Posterior vena cava (tissue), 2 donors: ENCODE data around the gene PIGR. TPM values are rescaled to one million over a fixed set of nuclear protein-coding genes. Genes with fewer than 3 reads are reported as not detected.
"Not testable (repeated sequence)": the region's sequence is repeated elsewhere in the genome, so short reads cannot be mapped to it uniquely, and the experiment has no call there.

ENCODE experiments used
- DNase-seq: peaks from one replicate; pipeline ENCODE4 v3.0.0-alpha.2; 2020; ENCODE audit warnings: low spot score
- intact Hi-C, 2 donors: fragments of 100-400 bp; cut with DNase I; formaldehyde crosslinking; loops; one replicate each; pipeline versions ENCODE4 v1.14.1 to v1.14.2; 2022 to 2023
- total RNA-seq, 2 donors: library from RNA; stranded (reverse); fragmentation: NEBNext Ultra II Directional; extraction: Animal tissue kit (Norgen Biotek cat#: 25700); gene quantifications; one replicate each; pipeline ENCODE4 v1.2.1, GENCODE V29; 2021
- donor health status: DM: yes; HTN: yes; CAD: no.
- donor health status: DM: yes; HTN: yes; CAD: no.

Gene PIGR
- total RNA-seq, 2 donors from 2014 or later = 0.33 to 0.79 TPM

- no peak for DNase-seq
- intact Hi-C loops = no loop called here
Measured at GRCh38 chr1:206940588-206940936, 5.7 kb downstream of the PIGR start.

- intact Hi-C loops = no loop called here
- no peak for DNase-seq
Measured at GRCh38 chr1:206939841-206940587, 6.3 kb downstream of the PIGR start.

DNA sequence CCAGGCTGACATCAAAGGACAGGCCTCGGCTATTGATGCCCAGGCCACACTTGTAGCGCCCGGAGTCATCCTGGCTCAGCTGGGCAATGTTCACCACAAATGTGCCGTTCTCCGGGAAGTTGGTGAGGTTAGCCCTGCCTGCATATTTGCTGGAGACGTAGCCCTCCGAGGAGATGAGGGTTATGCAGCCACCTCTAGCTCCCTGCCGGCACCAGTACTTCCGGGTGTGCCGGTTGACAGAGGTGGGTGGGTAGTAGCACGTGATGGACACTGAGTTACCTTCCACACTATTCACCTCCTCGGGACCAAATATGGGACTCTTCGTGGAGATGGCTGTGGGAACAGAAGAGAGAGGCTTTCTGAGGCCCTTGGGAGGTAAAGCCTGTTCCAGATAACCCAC, 7.1 kb downstream of the PIGR start:
- no peak for DNase-seq
- intact Hi-C loops = no loop called here

- DNase-seq = no peak
- intact Hi-C loops = no loop called here
Measured at GRCh38 chr1:206937425-206937824, 8.8 kb downstream of the PIGR start.

DNA sequence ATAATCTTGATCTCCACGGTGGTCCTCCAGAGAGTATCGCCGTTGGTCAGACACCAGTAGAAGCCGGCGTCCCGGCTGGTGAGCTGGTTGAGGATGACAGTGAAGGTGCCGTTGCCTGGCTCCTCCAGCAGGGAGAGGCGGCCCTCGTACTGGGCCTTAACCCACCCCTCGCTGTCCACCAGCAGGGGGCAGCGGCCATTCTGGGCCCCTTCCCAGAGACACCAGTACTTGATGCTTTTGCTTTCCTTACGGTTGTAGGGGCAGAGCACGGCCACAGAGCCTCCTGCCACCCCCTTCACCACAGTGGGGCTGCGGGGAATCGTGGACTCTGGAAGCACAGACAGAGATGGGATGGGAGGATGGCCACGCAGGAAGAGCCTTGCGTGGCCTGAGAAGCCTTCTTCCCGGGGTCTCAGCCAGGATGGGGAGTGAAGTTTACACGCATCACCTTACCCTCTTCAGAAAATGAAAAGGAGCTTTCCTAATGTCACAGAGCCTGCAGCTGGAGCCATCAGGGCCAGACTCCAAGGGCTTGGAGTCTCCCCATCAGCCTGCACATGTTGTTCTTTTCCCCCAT, 10.7 kb downstream of the PIGR start:
- peak; percentile 82 for DNase-seq

DNA sequence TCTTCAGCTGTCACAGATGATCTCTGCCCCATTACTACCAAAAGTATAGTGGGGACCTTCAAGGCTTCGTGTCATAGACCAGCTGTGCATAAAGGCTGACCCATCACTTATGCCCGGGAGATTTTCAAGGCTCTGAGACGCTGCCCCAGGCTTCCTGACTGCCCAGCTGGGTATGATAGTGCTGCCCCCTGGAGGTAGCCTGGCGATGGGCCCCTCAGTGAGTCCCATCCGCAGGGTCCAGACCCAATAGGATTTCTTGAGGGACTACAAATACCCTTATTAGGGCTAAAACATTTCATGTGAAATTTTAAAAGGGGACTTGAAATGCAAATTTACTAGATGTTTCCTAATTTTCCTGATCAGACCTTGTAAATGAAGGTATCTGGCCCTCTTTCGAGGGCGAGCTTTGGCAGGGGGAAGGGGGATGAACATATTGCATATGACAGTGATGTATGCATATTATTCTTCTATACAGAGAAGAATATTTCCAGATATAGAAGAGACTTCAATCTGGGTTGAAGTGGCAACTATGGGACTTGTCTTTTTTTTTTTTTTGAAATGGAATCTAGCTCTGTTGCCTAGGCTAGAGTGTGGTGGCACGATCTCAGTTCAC, 12.8 kb downstream of the PIGR start:
- peak; percentile 81 for DNase-seq
- intact Hi-C loops = no loop called here

More for the DNA sequence above, 10.7 kb downstream of the PIGR start:
- intact Hi-C loops = loop anchor here in 1 of 2 donors (1.0 kb wide), 1 partner anchor 45 kb away; no protein-coding TSS in a partner anchor

GRCh38 chr1:206932177-206932576, 14.1 kb downstream of the PIGR start:
- intact Hi-C loops = no loop called here
- DNase-seq = peak; percentile 44

DNA sequence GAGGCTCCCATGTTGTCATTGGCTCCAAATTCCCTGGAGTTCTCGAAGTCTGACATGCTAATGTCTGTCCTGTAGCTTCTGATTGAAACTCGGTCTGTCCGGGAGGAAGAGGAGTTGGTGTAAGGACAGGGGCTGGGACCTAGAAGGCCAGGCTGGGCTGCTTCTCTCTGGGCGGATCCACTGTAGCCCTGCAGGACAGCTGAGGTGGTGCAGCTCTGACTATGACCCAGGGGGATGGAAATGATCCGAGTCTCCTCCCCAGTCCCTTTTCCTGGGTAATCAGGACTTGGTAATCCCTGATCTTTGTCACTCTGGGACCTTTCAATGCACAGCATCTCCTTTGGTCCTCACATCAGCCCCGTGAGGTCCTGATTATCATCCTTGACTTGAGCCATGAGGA, 14.6 kb downstream of the PIGR start:
- peak; percentile 9 for DNase-seq
- intact Hi-C loops = no loop called here

DNA sequence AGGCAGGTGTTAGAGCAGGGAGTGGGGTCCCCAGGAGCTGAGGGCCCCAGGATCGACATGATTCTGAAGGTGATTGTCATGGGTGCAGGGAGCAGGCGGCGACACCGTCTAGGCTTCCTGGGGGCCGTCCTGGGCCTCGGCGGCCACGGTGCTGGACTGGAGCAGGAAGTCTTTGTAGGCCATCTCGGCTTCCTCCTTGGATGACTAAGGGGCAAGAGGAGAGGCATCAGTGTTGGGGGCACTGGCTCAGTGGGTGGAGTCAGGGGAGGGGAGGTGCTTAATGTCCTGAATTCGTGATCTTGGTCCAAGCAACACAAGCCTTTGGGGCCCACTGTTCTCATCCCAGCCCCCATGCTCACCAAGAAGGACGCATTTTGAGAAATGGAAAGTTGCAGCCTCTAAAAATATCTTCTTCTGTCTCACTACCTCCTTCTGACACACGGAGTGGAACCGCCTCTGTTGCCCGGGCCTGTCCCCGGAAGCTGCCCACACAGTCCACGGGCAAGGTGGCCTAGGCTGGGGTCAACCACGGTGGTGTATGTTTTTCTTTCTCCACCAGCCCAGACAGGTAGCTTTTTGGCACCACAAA, 16.0 kb downstream of the PIGR start:
- peak; percentile 76 for DNase-seq
- intact Hi-C loops = no loop called here

DNA sequence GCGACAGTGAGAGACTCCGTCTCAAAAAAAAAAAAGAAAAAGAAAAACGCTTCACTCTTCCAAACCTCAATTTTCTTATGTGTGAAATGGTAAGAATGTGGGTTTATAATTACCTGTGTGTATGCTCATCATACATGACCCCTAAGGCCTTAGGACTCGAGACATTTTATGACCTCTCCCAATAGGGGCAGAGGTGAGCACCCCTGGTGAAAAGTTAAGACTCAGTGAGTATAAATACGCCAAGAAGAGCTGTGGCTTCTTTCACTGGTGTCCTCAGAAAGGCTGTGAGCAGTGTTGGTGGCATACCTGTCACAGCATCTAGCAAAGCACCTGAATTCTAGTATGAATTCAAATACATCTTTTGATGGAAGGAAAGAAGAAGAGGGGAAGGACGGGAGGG, 16.7 kb downstream of the PIGR start:
- intact Hi-C loops = no loop called here

GRCh38 chr1:206926286-206926685, 20.0 kb downstream of the PIGR start:
- intact Hi-C loops = no loop called here

More for the DNA sequence above, 16.7 kb downstream of the PIGR start:
- no peak for DNase-seq

GRCh38 chr1:206925106-206925736, 21.0 kb downstream of the PIGR start:
- peak; percentile 81 for DNase-seq

More at GRCh38 chr1:206926286-206926685, 20.0 kb downstream of the PIGR start:
- no peak for DNase-seq

GRCh38 chr1:206924592-206925105, 21.6 kb downstream of the PIGR start:
- intact Hi-C loops = no loop called here
- peak; percentile 26 for DNase-seq

More at GRCh38 chr1:206925106-206925736, 21.0 kb downstream of the PIGR start:
- intact Hi-C loops = no loop called here

- DNase-seq = peak; percentile 58
- intact Hi-C loops = not testable (repeated sequence)
Measured at GRCh38 chr1:206923961-206924557, 22.2 kb downstream of the PIGR start.

DNA sequence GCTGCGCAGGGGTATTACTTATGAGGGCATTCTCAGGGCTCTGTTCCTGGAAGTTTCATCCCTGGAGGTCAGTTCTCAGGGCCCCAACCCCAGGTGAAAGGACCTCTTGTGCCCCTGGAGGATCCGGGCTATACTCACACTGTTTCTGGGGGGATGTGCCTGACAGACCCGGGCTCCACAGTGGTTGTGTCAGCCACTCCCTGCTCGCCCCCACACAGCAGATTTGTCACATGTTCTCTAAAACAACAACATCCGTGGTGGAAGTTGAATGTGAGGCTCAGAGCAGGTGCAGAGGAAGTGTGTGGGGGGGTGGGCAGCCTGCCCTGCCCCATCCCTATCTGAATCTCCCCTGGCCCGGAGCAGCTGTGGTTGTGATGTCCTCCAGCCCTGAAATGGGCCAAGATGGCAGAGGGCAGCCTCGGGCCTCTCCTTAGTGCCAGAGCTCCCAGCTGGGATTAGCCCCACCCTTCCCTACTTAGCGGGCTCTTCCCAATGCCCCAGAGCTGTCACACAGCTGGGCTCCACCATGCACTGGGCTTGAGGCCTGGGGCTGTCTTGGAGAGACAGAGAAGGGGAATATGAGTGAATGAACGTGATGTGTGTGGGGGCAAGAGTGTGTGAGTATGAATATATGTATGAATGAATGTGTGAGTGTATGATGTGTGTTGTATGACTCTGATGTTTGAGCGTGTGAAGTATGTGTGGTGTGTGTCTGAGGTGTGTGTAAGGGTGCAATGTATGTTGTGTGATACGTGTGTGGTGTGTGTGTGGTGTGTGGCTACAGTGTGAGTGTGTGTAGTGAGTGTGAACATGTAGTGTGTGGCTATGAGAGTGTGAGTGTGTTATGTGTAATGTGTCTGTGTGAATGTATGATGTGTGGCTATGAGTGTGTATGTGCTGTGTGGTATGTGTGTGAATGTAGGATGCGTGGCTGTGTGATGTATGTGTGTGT, 23.0 kb downstream of the PIGR start:
- intact Hi-C loops = no loop called here
- DNase-seq = peak; percentile 78

DNA sequence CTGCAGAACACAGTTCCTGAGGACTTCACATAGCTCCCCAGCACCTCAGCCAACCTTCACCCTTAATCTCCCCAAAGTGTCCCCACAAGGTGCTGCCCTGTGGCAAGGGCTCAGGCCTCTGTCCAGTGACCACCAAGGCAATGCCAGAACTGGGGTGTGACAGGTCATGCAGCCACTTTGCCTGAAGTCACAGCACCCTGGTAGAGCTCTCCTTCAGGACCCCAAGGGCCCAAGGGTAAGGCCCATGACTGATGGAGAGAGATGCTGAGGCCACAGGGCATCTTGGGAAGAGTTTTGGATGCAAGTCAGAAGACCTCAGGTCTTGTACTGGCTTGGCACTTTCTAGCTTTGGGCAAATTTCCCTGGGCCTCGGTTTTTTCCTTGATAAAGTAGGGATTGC, 23.7 kb downstream of the PIGR start:
- intact Hi-C loops = no loop called here
- DNase-seq = peak; percentile 42

DNA sequence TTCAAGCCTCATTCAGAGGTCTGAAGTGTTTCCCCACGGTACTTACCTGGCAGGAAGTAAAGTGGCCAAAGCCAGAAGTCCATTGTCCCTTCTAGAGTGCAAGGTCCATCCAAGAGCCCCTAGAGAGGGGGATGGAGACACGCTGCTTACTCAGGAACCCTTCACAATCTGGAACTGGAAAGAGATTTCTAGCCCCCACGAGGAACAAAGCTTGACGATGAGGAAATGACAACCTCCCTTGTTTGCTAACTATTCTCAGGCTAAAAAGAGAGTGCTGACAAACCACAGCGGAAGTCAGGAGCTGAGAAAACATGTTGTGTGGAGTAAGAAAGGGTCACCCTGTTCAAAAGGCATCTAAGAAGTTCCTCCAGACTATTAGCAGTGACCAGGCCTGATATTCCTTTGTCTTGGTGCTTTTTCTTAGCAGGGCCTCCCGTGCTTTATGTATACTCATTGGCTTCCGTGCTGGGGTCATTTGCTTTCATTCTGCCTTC, 24.4 kb downstream of the PIGR start, which contains the start of gene FCMR:
Gene FCMR, minus strand, starts transcription at position 170 of the 494 bp plus-strand sequence. Its CDS starts 87 bp downstream, at position 83.
- no peak for DNase-seq

DNA sequence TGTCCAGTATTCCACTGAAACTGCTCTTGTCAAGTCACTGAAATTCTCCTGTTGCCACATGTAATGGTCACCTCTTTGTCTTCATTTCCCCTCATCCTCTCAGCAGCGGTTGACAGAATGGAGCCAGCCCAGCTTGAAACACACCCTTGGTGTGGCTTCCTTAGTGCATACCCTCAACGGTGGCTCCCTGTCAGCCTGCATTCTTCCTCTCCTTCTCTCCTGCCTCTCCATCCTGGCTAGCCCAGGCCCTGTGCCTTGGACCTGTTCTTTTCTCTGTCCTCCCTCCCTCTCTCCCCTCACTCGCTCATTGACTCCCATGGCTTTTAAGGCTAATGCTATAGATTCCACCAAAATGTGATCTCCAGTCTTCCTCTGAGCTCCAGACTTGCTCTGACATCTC, 28.2 kb downstream of the PIGR start:
- intact Hi-C loops = loop anchor here (10.0 kb wide), 1 partner anchor 433 kb away; no protein-coding TSS in a partner anchor
- peak; percentile 45 for DNase-seq

More for the DNA sequence above, 24.4 kb downstream of the PIGR start, which contains the start of gene FCMR:
- intact Hi-C loops = no loop called here
